ENCODE results near the gene NHSL1.

NHSL1 gene

GRCh38 chr6:138455746-138456400 is 43.4 kb downstream of the NHSL1 start:
- DNase-seq = peak; percentile 62
- peak overlapping the region; percentile 73 for H3K4me2 ChIP-seq (ENCODE audit: low read depth, low read length)
- H3K27me3 ChIP-seq (replicated peaks; ENCODE audit: insufficient read depth, low read length) = no peaks in the 10 kb centered on the region
- H3F3A ChIP-seq (ENCODE audit: insufficient read depth, low read length) = peaks cover 9% of the 10 kb centered on the region
- H3K9me2 ChIP-seq (replicated peaks; ENCODE audit: insufficient read depth, low read length) = no peaks in the 10 kb centered on the region
- H2AFZ ChIP-seq (ENCODE audit: low read length) = 0 out of 2 replicates have a peak overlapping the region, but pooled peaks have one; percentile 17
- H3K4me1 ChIP-seq (ENCODE audit: low read length) = peaks cover 8% of the 10 kb centered on the region
- peak overlapping the region; percentile 36; the same call in 1 of the 2 replicates for H3K27ac ChIP-seq (ENCODE audit: low read length)
- H3K9ac ChIP-seq (ENCODE audit: low read length) = no peak overlapping the region
- TF ChIP-seq CTCF (IDR thresholded peaks at IDR 0.05; ENCODE audit: low read length) = no peak
- no peak for TF ChIP-seq EZH2 (optimal IDR thresholded peaks at IDR 0.05; ENCODE audit: low read depth, low read length)
- TF ChIP-seq EZH2phosphoT487 (IDR thresholded peaks at IDR 0.05; ENCODE audit: low read length) = no peak
- peak overlapping the region; percentile 35 for H3K4me3 ChIP-seq (ENCODE audit: low read length)
- no peaks in the 10 kb centered on the region for H3K79me2 ChIP-seq (ENCODE audit: low read length)
- H3K36me3 ChIP-seq (replicated peaks; ENCODE audit: insufficient read depth, low read length) = no peaks in the 10 kb centered on the region
- H3K9me3 ChIP-seq (replicated peaks; ENCODE audit: insufficient read depth, low read length) = no peaks in the 10 kb centered on the region
- no peaks in the 10 kb centered on the region for H4K20me1 ChIP-seq (ENCODE audit: insufficient read depth, low read length)

DNA sequence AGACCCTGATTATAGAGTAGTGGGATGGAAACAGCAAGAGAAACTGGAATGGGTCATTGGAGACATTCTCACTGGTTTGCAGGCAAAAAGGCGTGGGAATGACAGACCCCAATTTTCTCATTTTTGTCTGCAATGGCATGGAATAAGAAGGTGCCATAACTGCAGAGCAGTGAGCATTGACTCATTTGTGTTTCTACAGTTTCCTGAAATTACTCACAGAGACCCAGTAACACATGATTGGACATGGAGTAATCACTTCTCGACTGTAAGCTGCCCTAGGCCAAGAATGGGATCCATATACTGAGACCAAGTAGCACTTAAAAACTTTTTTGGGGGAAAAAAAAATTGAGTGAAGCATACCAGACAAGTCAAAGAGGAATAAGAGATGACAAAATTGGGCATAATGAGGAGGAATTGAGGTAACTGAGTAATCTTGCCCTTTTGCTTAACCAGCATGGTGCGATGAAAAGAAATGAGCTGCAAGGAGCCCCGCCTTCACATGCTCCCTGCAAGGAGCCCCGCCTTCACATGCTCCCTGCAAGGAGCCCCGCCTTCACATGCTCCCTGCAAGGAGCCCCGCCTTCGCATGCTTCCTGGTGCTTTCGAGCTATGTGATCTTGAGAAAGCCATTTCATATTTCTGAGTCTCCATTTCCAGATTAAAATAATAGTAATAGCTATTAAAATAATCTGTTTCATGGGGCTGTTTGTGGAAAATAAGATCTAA is 44.1 kb downstream of the NHSL1 start:
- peak overlapping the region; percentile 36; the same call in 1 of the 2 replicates for H3K27ac ChIP-seq (ENCODE audit: low read length)
- H3K27me3 ChIP-seq (replicated peaks; ENCODE audit: insufficient read depth, low read length) = no peaks in the 10 kb centered on the region
- no peaks in the 10 kb centered on the region for H4K20me1 ChIP-seq (ENCODE audit: insufficient read depth, low read length)
- H2AFZ ChIP-seq (ENCODE audit: low read length) = 0 out of 2 replicates have a peak overlapping the region, but pooled peaks have one; percentile 17
- DNase-seq = no peak
- no peaks in the 10 kb centered on the region for H3K9me3 ChIP-seq (replicated peaks; ENCODE audit: insufficient read depth, low read length)
- no peaks in the 10 kb centered on the region for H3K36me3 ChIP-seq (replicated peaks; ENCODE audit: insufficient read depth, low read length)
- TF ChIP-seq EZH2phosphoT487 (IDR thresholded peaks at IDR 0.05; ENCODE audit: low read length) (no peak), EZH2 (optimal IDR thresholded peaks at IDR 0.05; ENCODE audit: low read depth, low read length) (no peak), CTCF (IDR thresholded peaks at IDR 0.05; ENCODE audit: low read length) (no peak)
- no peaks in the 10 kb centered on the region for H3K9me2 ChIP-seq (replicated peaks; ENCODE audit: insufficient read depth, low read length)
- H3K9ac ChIP-seq (ENCODE audit: low read length) = no peak overlapping the region
- peak overlapping the region; percentile 35 for H3K4me3 ChIP-seq (ENCODE audit: low read length)
- peak overlapping the region; percentile 73 for H3K4me2 ChIP-seq (ENCODE audit: low read depth, low read length)
- no peaks in the 10 kb centered on the region for H3K79me2 ChIP-seq (ENCODE audit: low read length)
- H3F3A ChIP-seq (ENCODE audit: insufficient read depth, low read length) = peaks cover 9% of the 10 kb centered on the region
- peaks cover 8% of the 10 kb centered on the region for H3K4me1 ChIP-seq (ENCODE audit: low read length)

- Histone ChIP-seq H2AFZ (ENCODE audit: low read length) (no peak overlapping the region), H3K36me3 (replicated peaks; ENCODE audit: insufficient read depth, low read length) (no peaks in the 10 kb centered on the region), H3F3A (ENCODE audit: insufficient read depth, low read length) (peaks cover 5% of the 10 kb centered on the region), H3K27ac (ENCODE audit: low read length) (no peak overlapping the region), H3K9me3 (replicated peaks; ENCODE audit: insufficient read depth, low read length) (no peaks in the 10 kb centered on the region), H3K4me2 (ENCODE audit: low read depth, low read length) (no peak overlapping the region), H3K4me3 (ENCODE audit: low read length) (no peak overlapping the region), H3K4me1 (ENCODE audit: low read length) (0 out of 2 replicates have a peak, but pooled peaks cover 3% of the 10 kb centered on the region), H3K27me3 (replicated peaks; ENCODE audit: insufficient read depth, low read length) (no peaks in the 10 kb centered on the region), H3K9me2 (replicated peaks; ENCODE audit: insufficient read depth, low read length) (no peaks in the 10 kb centered on the region), H3K79me2 (ENCODE audit: low read length) (no peaks in the 10 kb centered on the region), H4K20me1 (ENCODE audit: insufficient read depth, low read length) (no peaks in the 10 kb centered on the region), H3K9ac (ENCODE audit: low read length) (no peak overlapping the region)
- no peak for DNase-seq
- TF ChIP-seq EZH2 (optimal IDR thresholded peaks at IDR 0.05; ENCODE audit: low read depth, low read length) (no peak), EZH2phosphoT487 (IDR thresholded peaks at IDR 0.05; ENCODE audit: low read length) (no peak), CTCF (IDR thresholded peaks at IDR 0.05; ENCODE audit: low read length) (no peak)
Measured at GRCh38 chr6:138451043-138451442, 48.3 kb downstream of the NHSL1 start.

Data from MM.1S (cell line).